Measurements from ENCODE around the gene ST7.

The ST7 gene

DNA sequence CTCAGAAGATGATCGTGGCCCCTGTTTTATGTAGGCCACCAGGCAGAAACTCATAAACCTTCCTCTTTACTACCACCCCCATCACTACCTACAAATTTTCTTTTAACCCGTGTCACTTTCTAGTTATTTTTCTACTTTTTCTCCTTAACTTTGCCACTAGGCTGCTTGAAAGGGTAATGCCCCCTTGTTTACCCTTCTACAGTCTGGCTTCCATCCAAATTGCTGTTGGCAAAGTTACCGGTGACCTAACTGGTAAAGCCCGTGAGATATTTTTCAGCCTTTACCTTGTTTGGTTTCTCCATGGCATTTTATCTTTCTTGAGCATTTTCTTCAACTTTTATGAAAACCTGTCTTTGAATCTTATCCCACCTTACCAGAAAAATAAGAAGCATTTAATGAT is 216.6 kb downstream of the ST7 start:
- TF ChIP-seq SNAI2 (CRISPR knock-in tag; IDR thresholded peaks at IDR 0.05): no peak
- TF ChIP-seq, protein P1, sequence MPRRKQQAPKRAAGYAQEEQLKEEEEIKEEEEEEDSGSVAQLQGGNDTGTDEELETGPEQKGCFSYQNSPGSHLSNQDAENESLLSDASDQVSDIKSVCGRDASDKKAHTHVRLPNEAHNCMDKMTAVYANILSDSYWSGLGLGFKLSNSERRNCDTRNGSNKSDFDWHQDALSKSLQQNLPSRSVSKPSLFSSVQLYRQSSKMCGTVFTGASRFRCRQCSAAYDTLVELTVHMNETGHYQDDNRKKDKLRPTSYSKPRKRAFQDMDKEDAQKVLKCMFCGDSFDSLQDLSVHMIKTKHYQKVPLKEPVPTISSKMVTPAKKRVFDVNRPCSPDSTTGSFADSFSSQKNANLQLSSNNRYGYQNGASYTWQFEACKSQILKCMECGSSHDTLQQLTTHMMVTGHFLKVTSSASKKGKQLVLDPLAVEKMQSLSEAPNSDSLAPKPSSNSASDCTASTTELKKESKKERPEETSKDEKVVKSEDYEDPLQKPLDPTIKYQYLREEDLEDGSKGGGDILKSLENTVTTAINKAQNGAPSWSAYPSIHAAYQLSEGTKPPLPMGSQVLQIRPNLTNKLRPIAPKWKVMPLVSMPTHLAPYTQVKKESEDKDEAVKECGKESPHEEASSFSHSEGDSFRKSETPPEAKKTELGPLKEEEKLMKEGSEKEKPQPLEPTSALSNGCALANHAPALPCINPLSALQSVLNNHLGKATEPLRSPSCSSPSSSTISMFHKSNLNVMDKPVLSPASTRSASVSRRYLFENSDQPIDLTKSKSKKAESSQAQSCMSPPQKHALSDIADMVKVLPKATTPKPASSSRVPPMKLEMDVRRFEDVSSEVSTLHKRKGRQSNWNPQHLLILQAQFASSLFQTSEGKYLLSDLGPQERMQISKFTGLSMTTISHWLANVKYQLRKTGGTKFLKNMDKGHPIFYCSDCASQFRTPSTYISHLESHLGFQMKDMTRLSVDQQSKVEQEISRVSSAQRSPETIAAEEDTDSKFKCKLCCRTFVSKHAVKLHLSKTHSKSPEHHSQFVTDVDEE (CRISPR knock-in tag; IDR thresholded peaks at IDR 0.05): no peak
- TF ChIP-seq, protein P2, sequence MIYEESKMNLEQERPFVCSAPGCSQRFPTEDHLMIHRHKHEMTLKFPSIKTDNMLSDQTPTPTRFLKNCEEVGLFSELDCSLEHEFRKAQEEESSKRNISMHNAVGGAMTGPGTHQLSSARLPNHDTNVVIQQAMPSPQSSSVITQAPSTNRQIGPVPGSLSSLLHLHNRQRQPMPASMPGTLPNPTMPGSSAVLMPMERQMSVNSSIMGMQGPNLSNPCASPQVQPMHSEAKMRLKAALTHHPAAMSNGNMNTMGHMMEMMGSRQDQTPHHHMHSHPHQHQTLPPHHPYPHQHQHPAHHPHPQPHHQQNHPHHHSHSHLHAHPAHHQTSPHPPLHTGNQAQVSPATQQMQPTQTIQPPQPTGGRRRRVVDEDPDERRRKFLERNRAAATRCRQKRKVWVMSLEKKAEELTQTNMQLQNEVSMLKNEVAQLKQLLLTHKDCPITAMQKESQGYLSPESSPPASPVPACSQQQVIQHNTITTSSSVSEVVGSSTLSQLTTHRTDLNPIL (CRISPR knock-in tag; IDR thresholded peaks at IDR 0.05; ENCODE audit: low read depth): no peak; the same call in 1 of the 2 replicates
- TF ChIP-seq ZNF565 (CRISPR knock-in tag; conservative IDR thresholded peaks at IDR 0.05; ENCODE audit: low read depth): no peak
- TF ChIP-seq ISL1 (CRISPR knock-in tag; IDR thresholded peaks at IDR 0.05): peak; percentile 71
- peak; percentile 37; the same call in 1 of the 2 replicates for TF ChIP-seq CSDC2 (CRISPR knock-in tag; IDR thresholded peaks at IDR 0.05)
- TF ChIP-seq, protein P3, sequence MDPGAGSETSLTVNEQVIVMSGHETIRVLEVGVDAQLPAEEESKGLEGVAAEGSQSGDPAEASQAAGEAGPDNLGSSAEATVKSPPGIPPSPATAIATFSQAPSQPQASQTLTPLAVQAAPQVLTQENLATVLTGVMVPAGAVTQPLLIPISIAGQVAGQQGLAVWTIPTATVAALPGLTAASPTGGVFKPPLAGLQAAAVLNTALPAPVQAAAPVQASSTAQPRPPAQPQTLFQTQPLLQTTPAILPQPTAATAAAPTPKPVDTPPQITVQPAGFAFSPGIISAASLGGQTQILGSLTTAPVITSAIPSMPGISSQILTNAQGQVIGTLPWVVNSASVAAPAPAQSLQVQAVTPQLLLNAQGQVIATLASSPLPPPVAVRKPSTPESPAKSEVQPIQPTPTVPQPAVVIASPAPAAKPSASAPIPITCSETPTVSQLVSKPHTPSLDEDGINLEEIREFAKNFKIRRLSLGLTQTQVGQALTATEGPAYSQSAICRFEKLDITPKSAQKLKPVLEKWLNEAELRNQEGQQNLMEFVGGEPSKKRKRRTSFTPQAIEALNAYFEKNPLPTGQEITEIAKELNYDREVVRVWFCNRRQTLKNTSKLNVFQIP (CRISPR knock-in tag; IDR thresholded peaks at IDR 0.05; ENCODE audit: borderline replicate concordance, low read depth): no peak
- no peak for TF ChIP-seq GLIS3 (CRISPR knock-in tag; IDR thresholded peaks at IDR 0.05)
- TF ChIP-seq ESRRG (CRISPR knock-in tag; IDR thresholded peaks at IDR 0.05): no peak
- no peak; the same call in 2 of the 3 replicates for ATAC-seq

DNA sequence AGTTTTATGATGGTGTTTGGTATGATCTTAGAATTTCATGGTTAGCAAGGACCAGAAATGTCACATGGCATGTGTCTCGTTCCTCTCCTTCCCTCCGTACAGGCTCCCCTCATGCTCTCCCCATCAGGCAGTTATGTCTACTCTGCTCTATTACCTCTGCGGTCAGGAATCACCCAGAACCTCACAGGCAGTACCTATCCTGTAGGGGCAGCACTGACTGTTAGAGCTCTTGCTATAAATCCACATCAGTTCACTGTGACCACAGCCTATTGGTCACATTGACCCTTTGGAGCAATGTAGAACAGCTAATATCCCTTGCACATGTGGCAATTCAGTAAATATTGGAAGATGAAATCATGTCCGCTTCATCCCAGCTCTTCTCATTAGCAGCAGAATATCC is 217.8 kb downstream of the ST7 start:
- ATAC-seq: peak; percentile 57; the same call in 2 of the 3 replicates
- TF ChIP-seq ESRRG (CRISPR knock-in tag; IDR thresholded peaks at IDR 0.05) (no peak), ZNF70 (CRISPR knock-in tag; IDR thresholded peaks at IDR 0.05) (no peak), TCF4 (CRISPR knock-in tag; IDR thresholded peaks at IDR 0.05; ENCODE audit: borderline replicate concordance) (no peak), ZFP3 (CRISPR knock-in tag; IDR thresholded peaks at IDR 0.05) (no peak), BACH2 (CRISPR knock-in tag; IDR thresholded peaks at IDR 0.05; ENCODE audit: borderline replicate concordance) (no peak), TOX (CRISPR knock-in tag; IDR thresholded peaks at IDR 0.05; ENCODE audit: borderline replicate concordance) (no peak), ZFP30 (CRISPR knock-in tag; IDR thresholded peaks at IDR 0.05) (no peak), ARNTL (CRISPR knock-in tag; IDR thresholded peaks at IDR 0.05; ENCODE audit: borderline replicate concordance, low read depth) (no peak), GLIS3 (CRISPR knock-in tag; IDR thresholded peaks at IDR 0.05) (no peak)
- TF ChIP-seq, protein P4, sequence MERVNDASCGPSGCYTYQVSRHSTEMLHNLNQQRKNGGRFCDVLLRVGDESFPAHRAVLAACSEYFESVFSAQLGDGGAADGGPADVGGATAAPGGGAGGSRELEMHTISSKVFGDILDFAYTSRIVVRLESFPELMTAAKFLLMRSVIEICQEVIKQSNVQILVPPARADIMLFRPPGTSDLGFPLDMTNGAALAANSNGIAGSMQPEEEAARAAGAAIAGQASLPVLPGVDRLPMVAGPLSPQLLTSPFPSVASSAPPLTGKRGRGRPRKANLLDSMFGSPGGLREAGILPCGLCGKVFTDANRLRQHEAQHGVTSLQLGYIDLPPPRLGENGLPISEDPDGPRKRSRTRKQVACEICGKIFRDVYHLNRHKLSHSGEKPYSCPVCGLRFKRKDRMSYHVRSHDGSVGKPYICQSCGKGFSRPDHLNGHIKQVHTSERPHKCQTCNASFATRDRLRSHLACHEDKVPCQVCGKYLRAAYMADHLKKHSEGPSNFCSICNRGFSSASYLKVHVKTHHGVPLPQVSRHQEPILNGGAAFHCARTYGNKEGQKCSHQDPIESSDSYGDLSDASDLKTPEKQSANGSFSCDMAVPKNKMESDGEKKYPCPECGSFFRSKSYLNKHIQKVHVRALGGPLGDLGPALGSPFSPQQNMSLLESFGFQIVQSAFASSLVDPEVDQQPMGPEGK (CRISPR knock-in tag; IDR thresholded peaks at IDR 0.05; ENCODE audit: borderline replicate concordance): no peak
- TF ChIP-seq, protein P2 (CRISPR knock-in tag; IDR thresholded peaks at IDR 0.05; ENCODE audit: low read depth): no peak

DNA sequence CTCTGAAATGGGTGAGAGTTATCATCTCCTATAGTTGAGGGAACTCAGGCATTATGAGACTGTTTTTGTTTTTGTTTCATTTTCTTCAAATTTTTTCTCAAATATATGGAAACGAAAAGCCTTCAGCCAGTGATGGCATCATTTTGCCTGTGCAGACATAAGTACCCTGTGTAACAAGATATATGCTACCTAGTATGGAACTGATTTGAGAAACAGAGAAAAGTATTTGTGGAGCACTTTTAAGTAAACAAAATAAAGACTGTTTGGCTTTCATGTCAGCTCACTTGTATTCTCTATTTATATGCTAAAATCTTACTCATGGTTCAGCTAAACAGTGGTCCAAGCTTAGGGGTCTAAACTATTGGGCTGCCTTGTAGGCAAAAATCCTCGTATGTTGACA is 219.0 kb downstream of the ST7 start:
- ATAC-seq: no peak
- TF ChIP-seq TCF4 (CRISPR knock-in tag; IDR thresholded peaks at IDR 0.05; ENCODE audit: borderline replicate concordance): no peak
- no peak for TF ChIP-seq ZNF70 (CRISPR knock-in tag; IDR thresholded peaks at IDR 0.05)
- no peak for TF ChIP-seq RARB (CRISPR knock-in tag; IDR thresholded peaks at IDR 0.05)
- TF ChIP-seq TOX (CRISPR knock-in tag; IDR thresholded peaks at IDR 0.05; ENCODE audit: borderline replicate concordance): no peak
- TF ChIP-seq SNAI2 (CRISPR knock-in tag; IDR thresholded peaks at IDR 0.05): no peak
- TF ChIP-seq OSR1 (CRISPR knock-in tag; IDR thresholded peaks at IDR 0.05): no peak
- no peak for TF ChIP-seq ZC3H10 (CRISPR knock-in tag; IDR thresholded peaks at IDR 0.05)
- TF ChIP-seq ZFP30 (CRISPR knock-in tag; IDR thresholded peaks at IDR 0.05): no peak
- no peak for TF ChIP-seq GLIS3 (CRISPR knock-in tag; IDR thresholded peaks at IDR 0.05)
- TF ChIP-seq ZNF565 (CRISPR knock-in tag; conservative IDR thresholded peaks at IDR 0.05; ENCODE audit: low read depth): no peak
- TF ChIP-seq CSDC2 (CRISPR knock-in tag; IDR thresholded peaks at IDR 0.05): no peak
- TF ChIP-seq, protein P4 (CRISPR knock-in tag; IDR thresholded peaks at IDR 0.05; ENCODE audit: borderline replicate concordance): no peak
- TF ChIP-seq ISL1 (CRISPR knock-in tag; IDR thresholded peaks at IDR 0.05): no peak
- no peak for TF ChIP-seq ZFP3 (CRISPR knock-in tag; IDR thresholded peaks at IDR 0.05)
- TF ChIP-seq PPARA (CRISPR knock-in tag; IDR thresholded peaks at IDR 0.05; ENCODE audit: borderline replicate concordance): no peak
- TF ChIP-seq, protein P1 (CRISPR knock-in tag; IDR thresholded peaks at IDR 0.05): no peak

Data from SK-N-SH treated with all-trans-retinoic acid at 6 μM for 48 hours (cell line).